WTC11 (cell line): ENCODE measurements around the gene CPT1B.

Experiments used
- CDX4 ChIP-seq: fragments of 250-450 bp; sonication (Bioruptor Pico); IDR thresholded peaks from 2 replicates; pipeline ENCODE4 v1.9.0; 2021; ENCODE audit warnings: moderate library complexity, mild to moderate bottlenecking, inconsistent platforms, borderline replicate concordance
- CREB1 ChIP-seq: sonication (generic); formaldehyde crosslinking; IDR thresholded peaks from 2 replicates; pipeline ENCODE4 v1.8.0; 2023; ENCODE audit warnings: mild to moderate bottlenecking, missing genetic modification reagents
- CTCF ChIP-seq: fragments of 200-600 bp; IDR thresholded peaks from 2 replicates; pipeline ENCODE4 v1.8.0; 2022; ENCODE audit warnings: antibody characterized with exemption
- MXD4 ChIP-seq: fragments of 250-450 bp; sonication (Bioruptor Pico); IDR thresholded peaks from 2 replicates; pipeline ENCODE4 v1.8.0; 2021; ENCODE audit warnings: mild to moderate bottlenecking, moderate library complexity, borderline replicate concordance
- NFYB ChIP-seq: sonication (generic); formaldehyde crosslinking; conservative IDR thresholded peaks from 2 replicates; pipeline ENCODE4 v1.8.0; 2022; ENCODE audit warnings: low read depth, missing genetic modification reagents
- SP1 ChIP-seq: sonication (generic); formaldehyde crosslinking; conservative IDR thresholded peaks from 2 replicates; pipeline ENCODE4 v1.8.1; 2022; ENCODE audit warnings: missing genetic modification reagents
- USF2 ChIP-seq: sonication (generic); formaldehyde crosslinking; IDR thresholded peaks from 2 replicates; pipeline ENCODE4 v1.8.1; 2023; ENCODE audit warnings: mild to moderate bottlenecking, missing genetic modification reagents, moderate library complexity
- ZNF121 ChIP-seq: sonication (generic); formaldehyde crosslinking; IDR thresholded peaks from 2 replicates; pipeline ENCODE4 v1.8.0; 2023; ENCODE audit warnings: missing genetic modification reagents
- TF ChIP-seq, protein P1 (sequence below): sonication (generic); formaldehyde crosslinking; IDR thresholded peaks from 2 replicates; pipeline ENCODE4 v1.8.1; 2023; ENCODE audit warnings: mild to moderate bottlenecking, missing genetic modification reagents, borderline replicate concordance
- TF ChIP-seq, protein P2 (sequence below): sonication (generic); formaldehyde crosslinking; IDR thresholded peaks from 2 replicates; pipeline ENCODE4 v1.8.1; 2022; ENCODE audit warnings: mild to moderate bottlenecking, missing genetic modification reagents, moderate library complexity, borderline replicate concordance

- no peak for TF ChIP-seq SP1 (CRISPR knock-in tag)
- no peak for TF ChIP-seq MXD4 (CRISPR knock-in tag)
- TF ChIP-seq CTCF = no peak
- TF ChIP-seq USF2 (CRISPR knock-in tag) = no peak
- TF ChIP-seq CREB1 (CRISPR knock-in tag) = no peak
- TF ChIP-seq, protein P1, sequence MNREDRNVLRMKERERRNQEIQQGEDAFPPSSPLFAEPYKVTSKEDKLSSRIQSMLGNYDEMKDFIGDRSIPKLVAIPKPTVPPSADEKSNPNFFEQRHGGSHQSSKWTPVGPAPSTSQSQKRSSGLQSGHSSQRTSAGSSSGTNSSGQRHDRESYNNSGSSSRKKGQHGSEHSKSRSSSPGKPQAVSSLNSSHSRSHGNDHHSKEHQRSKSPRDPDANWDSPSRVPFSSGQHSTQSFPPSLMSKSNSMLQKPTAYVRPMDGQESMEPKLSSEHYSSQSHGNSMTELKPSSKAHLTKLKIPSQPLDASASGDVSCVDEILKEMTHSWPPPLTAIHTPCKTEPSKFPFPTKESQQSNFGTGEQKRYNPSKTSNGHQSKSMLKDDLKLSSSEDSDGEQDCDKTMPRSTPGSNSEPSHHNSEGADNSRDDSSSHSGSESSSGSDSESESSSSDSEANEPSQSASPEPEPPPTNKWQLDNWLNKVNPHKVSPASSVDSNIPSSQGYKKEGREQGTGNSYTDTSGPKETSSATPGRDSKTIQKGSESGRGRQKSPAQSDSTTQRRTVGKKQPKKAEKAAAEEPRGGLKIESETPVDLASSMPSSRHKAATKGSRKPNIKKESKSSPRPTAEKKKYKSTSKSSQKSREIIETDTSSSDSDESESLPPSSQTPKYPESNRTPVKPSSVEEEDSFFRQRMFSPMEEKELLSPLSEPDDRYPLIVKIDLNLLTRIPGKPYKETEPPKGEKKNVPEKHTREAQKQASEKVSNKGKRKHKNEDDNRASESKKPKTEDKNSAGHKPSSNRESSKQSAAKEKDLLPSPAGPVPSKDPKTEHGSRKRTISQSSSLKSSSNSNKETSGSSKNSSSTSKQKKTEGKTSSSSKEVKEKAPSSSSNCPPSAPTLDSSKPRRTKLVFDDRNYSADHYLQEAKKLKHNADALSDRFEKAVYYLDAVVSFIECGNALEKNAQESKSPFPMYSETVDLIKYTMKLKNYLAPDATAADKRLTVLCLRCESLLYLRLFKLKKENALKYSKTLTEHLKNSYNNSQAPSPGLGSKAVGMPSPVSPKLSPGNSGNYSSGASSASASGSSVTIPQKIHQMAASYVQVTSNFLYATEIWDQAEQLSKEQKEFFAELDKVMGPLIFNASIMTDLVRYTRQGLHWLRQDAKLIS (CRISPR knock-in tag) = no peak
- 0 out of 2 replicates have a peak, but pooled peaks have one; percentile 10 for TF ChIP-seq ZNF121 (CRISPR knock-in tag)
- TF ChIP-seq, protein P2, sequence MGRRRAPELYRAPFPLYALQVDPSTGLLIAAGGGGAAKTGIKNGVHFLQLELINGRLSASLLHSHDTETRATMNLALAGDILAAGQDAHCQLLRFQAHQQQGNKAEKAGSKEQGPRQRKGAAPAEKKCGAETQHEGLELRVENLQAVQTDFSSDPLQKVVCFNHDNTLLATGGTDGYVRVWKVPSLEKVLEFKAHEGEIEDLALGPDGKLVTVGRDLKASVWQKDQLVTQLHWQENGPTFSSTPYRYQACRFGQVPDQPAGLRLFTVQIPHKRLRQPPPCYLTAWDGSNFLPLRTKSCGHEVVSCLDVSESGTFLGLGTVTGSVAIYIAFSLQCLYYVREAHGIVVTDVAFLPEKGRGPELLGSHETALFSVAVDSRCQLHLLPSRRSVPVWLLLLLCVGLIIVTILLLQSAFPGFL (CRISPR knock-in tag) = no peak
- TF ChIP-seq NFYB (CRISPR knock-in tag) = no peak
- no peak for TF ChIP-seq CDX4 (CRISPR knock-in tag)
These were observed 10.4 kb downstream of the CPT1B start for GRCh38 chr22:50567721-50568252.
